Smooth muscle cell (in vitro differentiated cells): Measurements from ENCODE around the gene FZD8. TPM values are rescaled to one million over a fixed set of nuclear protein-coding genes. Genes with fewer than 3 reads are reported as not detected.

ENCODE experiments used
- DNase-seq: peaks from one replicate; lab custom pipeline; 2025; ENCODE audit not compliant: unreplicated experiment; lab: John Stamatoyannopoulos, UW
- H2AFZ ChIP-seq: fragments of 200-600 bp; sonication (generic); 2 replicates; pipeline ENCODE4 v1.6.0; 2016; ENCODE audit warnings: antibody characterized with exemption, low read depth, mild to moderate bottlenecking
- H3F3A ChIP-seq: fragments of 200-600 bp; sonication (generic); 2 replicates; pipeline ENCODE4 v1.6.0; 2017; ENCODE audit warnings: antibody characterized with exemption, low read depth
- H3K27ac ChIP-seq: fragments of 200-600 bp; sonication (generic); 2 replicates; pipeline ENCODE4 v1.5.1; 2016; ENCODE audit warnings: low read depth, mild to moderate bottlenecking
- H3K27me3 ChIP-seq: fragments of 200-600 bp; sonication (generic); 2 replicates; pipeline ENCODE4 v1.6.1; 2016; ENCODE audit warnings: low read depth, mild to moderate bottlenecking
- H3K36me3 ChIP-seq: fragments of 200-600 bp; sonication (generic); 2 replicates; pipeline ENCODE4 v1.5.1; 2016; ENCODE audit warnings: low read depth
- H3K4me1 ChIP-seq: fragments of 200-600 bp; sonication (generic); 2 replicates; pipeline ENCODE4 v1.5.1; 2016; ENCODE audit warnings: low read depth
- H3K4me2 ChIP-seq: fragments of 200-600 bp; sonication (generic); 2 replicates; pipeline ENCODE4 v1.6.0; 2016; ENCODE audit warnings: mild to moderate bottlenecking
- H3K4me3 ChIP-seq: fragments of 200-600 bp; sonication (generic); 2 replicates; pipeline ENCODE4 v1.5.1; 2016; ENCODE audit warnings: mild to moderate bottlenecking
- H3K79me2 ChIP-seq: fragments of 200-600 bp; sonication (generic); 2 replicates; pipeline ENCODE4 v1.6.0; 2016; ENCODE audit warnings: low read depth, mild to moderate bottlenecking
- H3K9ac ChIP-seq: fragments of 200-600 bp; sonication (generic); 2 replicates; pipeline ENCODE4 v1.6.0; 2016; ENCODE audit warnings: low read depth
- H3K9me3 ChIP-seq: fragments of 200-600 bp; sonication (generic); replicated peaks from 2 replicates; pipeline ENCODE4 v1.5.1; 2016; ENCODE audit warnings: low read depth
- H4K20me1 ChIP-seq: fragments of 200-600 bp; sonication (generic); 2 replicates; pipeline ENCODE4 v1.6.0; 2016; ENCODE audit warnings: low read depth
- CTCF ChIP-seq: fragments of 200-600 bp; sonication (generic); IDR thresholded peaks from 2 replicates; pipeline ENCODE4 v1.5.1; 2017; ENCODE audit warnings: borderline replicate concordance, mild to moderate bottlenecking, antibody characterized with exemption; ENCODE audit not compliant: insufficient read depth, poor library complexity, severe bottlenecking
- WGBS: methylation state at CpG from one replicate; pipeline ENCODE4 v1.1.7; 2016; ENCODE audit warnings: low lambda C conversion rate; 5-methylcytosine and 5-hydroxymethylcytosine counted together
- polyA plus RNA-seq: library from polyadenylated mRNA; unstranded; fragments of >200 nt; fragmentation: Nextera tagmentation; extraction: Ambion mirVana; gene quantifications from 2 replicates; pipeline ENCODE4 v1.2.1, GENCODE V29; 2016
- total RNA-seq: library from RNA; depleted of rRNA; stranded (reverse); fragments of >200 nt; gene quantifications from 2 replicates; pipeline ENCODE4 v1.2.3, GENCODE V29; 2014

The FZD8 gene
- total and polyA plus RNA-seq, 2 experiments from 2014 or later = 4.8 to 15.3 TPM

GRCh38 chr10:35685402-35685801, 43.3 kb upstream of the FZD8 start:
- 90% methylated on average over 3 of the region's 3 CpGs for WGBS
- Histone ChIP-seq H3K9me3 (no peaks in the 10 kb centered on the region), H3K27ac (no peak overlapping the region), H3F3A (no peaks in the 10 kb centered on the region), H3K4me3 (no peak overlapping the region), H3K4me2 (no peak overlapping the region), H3K9ac (no peak overlapping the region), H3K79me2 (no peaks in the 10 kb centered on the region), H3K27me3 (peaks cover 13% of the 10 kb centered on the region), H4K20me1 (no peaks in the 10 kb centered on the region), H3K4me1 (no peaks in the 10 kb centered on the region), H2AFZ (no peak overlapping the region), H3K36me3 (no peaks in the 10 kb centered on the region)
- no peak for DNase-seq
- no peak for TF ChIP-seq CTCF

DNA sequence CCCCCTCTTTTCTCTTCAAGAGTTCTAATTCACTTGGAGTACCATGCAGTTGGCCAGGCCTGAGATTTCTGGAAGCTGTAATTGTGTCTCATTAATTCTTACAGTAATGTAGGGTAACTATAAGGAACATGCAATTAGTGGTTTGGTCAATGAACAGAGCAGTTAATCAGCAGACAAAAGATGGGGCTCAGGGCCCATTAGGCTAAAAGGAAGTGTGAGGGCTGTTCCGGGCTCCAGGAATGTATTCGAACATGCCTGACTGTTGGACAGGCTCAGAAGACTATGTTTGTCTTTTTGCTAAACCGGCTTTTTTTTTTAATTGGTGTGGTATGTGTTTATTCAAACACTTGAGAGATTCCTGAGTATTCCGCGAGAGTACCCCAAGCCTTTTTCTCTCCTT, 42.5 kb upstream of the FZD8 start:
- H3F3A ChIP-seq = no peaks in the 10 kb centered on the region

GRCh38 chr10:35675846-35676245, 33.8 kb upstream of the FZD8 start:
- H3K79me2 ChIP-seq = no peaks in the 10 kb centered on the region
- TF ChIP-seq CTCF = no peak
- H3F3A ChIP-seq = no peaks in the 10 kb centered on the region
- no peak overlapping the region for H3K9ac ChIP-seq
- DNase-seq = no peak
- H2AFZ ChIP-seq = no peak overlapping the region
- H3K4me2 ChIP-seq = no peak overlapping the region
- no peaks in the 10 kb centered on the region for H3K36me3 ChIP-seq
- H3K9me3 ChIP-seq = no peaks in the 10 kb centered on the region
- no peaks in the 10 kb centered on the region for H3K4me1 ChIP-seq
- H3K4me3 ChIP-seq = no peak overlapping the region
- H3K27me3 ChIP-seq = no peaks in the 10 kb centered on the region
- 83% methylated on average over 1 of the region's 1 CpG for WGBS
- H4K20me1 ChIP-seq = no peaks in the 10 kb centered on the region
- no peak overlapping the region for H3K27ac ChIP-seq

More for the DNA sequence above, 42.5 kb upstream of the FZD8 start:
- no peaks in the 10 kb centered on the region for H3K9me3 ChIP-seq
- no peaks in the 10 kb centered on the region for H3K4me1 ChIP-seq
- no peak overlapping the region for H2AFZ ChIP-seq
- H3K27me3 ChIP-seq = peaks cover 5% of the 10 kb centered on the region
- H4K20me1 ChIP-seq = no peaks in the 10 kb centered on the region
- H3K79me2 ChIP-seq = no peaks in the 10 kb centered on the region
- H3K27ac ChIP-seq = no peak overlapping the region
- no peak for TF ChIP-seq CTCF
- no peak overlapping the region for H3K9ac ChIP-seq
- WGBS = 80% methylated on average over 5 of the region's 5 CpGs
- no peak overlapping the region for H3K4me3 ChIP-seq
- H3K36me3 ChIP-seq = no peaks in the 10 kb centered on the region
- DNase-seq = no peak
- H3K4me2 ChIP-seq = no peak overlapping the region

GRCh38 chr10:35674843-35675242, 32.7 kb upstream of the FZD8 start:
- no peaks in the 10 kb centered on the region for H4K20me1 ChIP-seq
- no peaks in the 10 kb centered on the region for H3K36me3 ChIP-seq
- H3K4me3 ChIP-seq = no peak overlapping the region
- H3K4me1 ChIP-seq = no peaks in the 10 kb centered on the region
- no peak overlapping the region for H2AFZ ChIP-seq
- no peaks in the 10 kb centered on the region for H3K27me3 ChIP-seq
- H3K27ac ChIP-seq = no peak overlapping the region
- no peak for TF ChIP-seq CTCF
- H3K9me3 ChIP-seq = no peaks in the 10 kb centered on the region
- H3K9ac ChIP-seq = no peak overlapping the region
- H3F3A ChIP-seq = no peaks in the 10 kb centered on the region
- no peak overlapping the region for H3K4me2 ChIP-seq
- H3K79me2 ChIP-seq = no peaks in the 10 kb centered on the region
- DNase-seq = no peak
